GM20000 (cell line): ENCODE results near the gene THOC5.

ENCODE experiments used
- DNase-seq: peaks from one replicate; pipeline ENCODE4 v3.0.0; 2012; ENCODE audit warnings: low spot score
- TF ChIP-seq, protein P1 (sequence below): IDR thresholded peaks from 2 replicates; pipeline ENCODE4 v1.5.1; 2012; ENCODE audit warnings: mild to moderate bottlenecking, control low read depth; ENCODE audit errors: extremely low read depth, missing control alignments

THOC5 gene

DNA sequence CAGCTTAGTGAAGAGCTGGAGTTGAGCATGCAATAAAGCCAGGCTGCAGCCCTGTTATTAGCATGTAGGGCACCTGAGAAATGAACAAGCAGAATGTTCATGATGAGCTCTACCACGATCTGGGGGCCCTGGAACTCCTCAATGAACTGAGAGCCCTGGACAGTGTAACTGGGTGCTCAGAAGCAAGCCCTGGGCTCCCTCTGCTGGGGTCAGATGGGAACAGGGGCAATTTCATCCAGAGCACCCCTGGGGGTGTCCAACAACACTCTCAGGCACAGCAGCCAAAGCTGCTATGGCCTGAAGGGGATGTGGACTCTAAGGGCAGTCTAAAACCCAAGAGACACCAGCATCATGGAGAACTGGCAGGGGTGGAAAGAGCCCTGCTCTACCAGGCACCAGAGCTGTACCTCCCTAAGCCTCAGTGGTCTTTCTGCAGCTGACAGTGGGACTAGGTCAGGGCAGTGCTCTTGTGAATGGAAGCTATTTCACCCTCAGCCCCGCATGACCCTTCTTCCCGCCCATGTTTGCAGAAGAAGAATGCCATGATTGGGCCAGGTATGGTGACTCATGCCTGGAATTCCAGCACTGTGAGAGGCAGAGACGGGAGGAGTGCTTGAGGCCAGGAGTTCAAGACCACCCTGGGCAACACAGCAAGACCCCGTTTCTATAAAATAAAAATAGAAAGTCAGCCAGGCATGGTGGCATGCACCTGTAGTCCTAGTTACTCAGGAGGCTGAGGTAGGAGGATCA, 28.9 kb downstream of the THOC5 start:
- peak; percentile 48 for DNase-seq
- TF ChIP-seq, protein P1, sequence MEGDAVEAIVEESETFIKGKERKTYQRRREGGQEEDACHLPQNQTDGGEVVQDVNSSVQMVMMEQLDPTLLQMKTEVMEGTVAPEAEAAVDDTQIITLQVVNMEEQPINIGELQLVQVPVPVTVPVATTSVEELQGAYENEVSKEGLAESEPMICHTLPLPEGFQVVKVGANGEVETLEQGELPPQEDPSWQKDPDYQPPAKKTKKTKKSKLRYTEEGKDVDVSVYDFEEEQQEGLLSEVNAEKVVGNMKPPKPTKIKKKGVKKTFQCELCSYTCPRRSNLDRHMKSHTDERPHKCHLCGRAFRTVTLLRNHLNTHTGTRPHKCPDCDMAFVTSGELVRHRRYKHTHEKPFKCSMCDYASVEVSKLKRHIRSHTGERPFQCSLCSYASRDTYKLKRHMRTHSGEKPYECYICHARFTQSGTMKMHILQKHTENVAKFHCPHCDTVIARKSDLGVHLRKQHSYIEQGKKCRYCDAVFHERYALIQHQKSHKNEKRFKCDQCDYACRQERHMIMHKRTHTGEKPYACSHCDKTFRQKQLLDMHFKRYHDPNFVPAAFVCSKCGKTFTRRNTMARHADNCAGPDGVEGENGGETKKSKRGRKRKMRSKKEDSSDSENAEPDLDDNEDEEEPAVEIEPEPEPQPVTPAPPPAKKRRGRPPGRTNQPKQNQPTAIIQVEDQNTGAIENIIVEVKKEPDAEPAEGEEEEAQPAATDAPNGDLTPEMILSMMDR: peak; percentile 6

GRCh38 chr22:29523761-29524160, 29.8 kb downstream of the THOC5 start:
- TF ChIP-seq, protein P1: no peak
- DNase-seq: no peak

DNA sequence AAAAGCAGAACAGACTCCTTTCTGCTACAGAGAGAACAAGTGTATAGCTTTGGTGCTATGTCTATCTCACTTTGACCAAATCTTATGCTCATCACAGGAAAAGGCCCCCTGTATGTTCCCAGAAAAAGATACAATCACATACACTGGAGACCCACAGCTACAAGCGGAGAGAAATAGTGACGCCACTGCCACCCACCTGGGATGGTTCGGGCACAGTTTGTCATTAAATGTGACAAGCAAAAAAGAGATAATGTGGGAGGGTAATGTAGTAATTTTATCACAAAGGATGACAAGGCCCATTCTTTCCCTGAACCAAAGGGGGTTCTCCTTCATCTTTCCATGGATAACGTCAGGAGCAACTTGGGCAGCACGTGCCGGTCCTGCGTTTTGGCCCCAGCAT, 32.0 kb downstream of the THOC5 start:
- TF ChIP-seq, protein P1: no peak
- DNase-seq: no peak

- DNase-seq: no peak
- TF ChIP-seq, protein P1: no peak
These were observed 32.7 kb downstream of the THOC5 start for GRCh38 chr22:29520851-29521250.

GRCh38 chr22:29519996-29520395, 33.6 kb downstream of the THOC5 start:
- no peak for DNase-seq
- TF ChIP-seq, protein P1: no peak

DNA sequence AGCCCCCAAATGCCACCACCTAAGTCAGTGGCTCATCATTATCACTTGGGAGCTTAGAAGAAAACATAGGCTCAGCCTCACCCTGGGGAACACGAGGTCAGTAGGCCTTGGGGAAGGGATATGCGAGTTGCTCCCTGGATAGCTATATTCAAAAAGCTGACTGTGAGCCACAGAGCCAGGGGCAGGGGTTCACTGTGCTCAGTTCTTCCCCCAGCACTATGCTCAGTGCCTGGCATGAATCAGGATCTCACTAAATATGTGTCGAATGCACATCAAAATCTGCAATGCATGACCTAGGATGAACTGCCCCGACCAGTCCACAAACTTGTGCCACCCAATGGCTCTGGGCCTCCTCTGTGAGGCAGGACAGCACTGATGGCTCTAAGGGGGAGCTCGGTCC, 35.1 kb downstream of the THOC5 start:
- TF ChIP-seq, protein P1: no peak
- DNase-seq: no peak

DNA sequence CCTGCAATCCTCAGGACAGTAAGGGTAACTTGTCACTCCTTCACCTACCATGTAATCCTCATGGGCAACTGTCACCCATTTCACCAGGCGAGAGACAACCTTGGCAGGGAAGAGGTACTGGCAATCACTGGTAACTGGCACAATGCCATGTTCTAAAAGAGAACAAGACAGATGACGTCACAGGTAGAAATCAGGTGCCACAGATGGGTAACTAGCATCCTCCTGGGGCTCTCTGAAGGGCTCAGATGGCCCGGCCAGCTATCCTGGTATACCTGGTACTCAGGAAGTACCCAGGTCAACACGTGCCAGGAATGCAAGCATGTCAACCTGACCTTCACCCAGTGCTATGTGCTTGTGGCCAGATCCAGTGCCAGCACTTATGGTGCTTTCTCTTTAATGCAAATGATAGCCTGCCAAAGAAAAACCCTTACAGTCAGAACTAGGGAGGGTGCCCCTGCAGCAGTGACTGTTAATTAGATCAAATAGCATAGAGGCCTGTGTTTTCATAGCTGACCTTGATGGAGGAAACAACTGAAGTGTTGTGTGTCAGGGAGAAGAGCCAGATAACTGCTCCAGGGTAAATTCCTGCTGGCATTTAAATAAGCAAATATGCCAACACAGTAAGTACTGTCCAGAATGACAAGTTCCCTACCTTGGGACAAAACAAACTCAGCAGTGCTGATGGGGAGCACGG, 36.2 kb downstream of the THOC5 start:
- TF ChIP-seq, protein P1: no peak
- no peak for DNase-seq
